Occipital lobe (tissue), 2 donors: Measurements from ENCODE around the gene SMPD3. TPM values are rescaled to one million over a fixed set of nuclear protein-coding genes. Genes with fewer than 3 reads are reported as not detected.

Source experiments
- DNase-seq: peaks from one replicate; lab custom pipeline; 2025; lab: John Stamatoyannopoulos, UW
- total RNA-seq: library from RNA; depleted of rRNA; stranded (reverse); fragments of >200 nt; gene quantifications from one replicate; pipeline ENCODE4 v1.2.3, GENCODE V29; 2014

The SMPD3 gene
- total RNA-seq, 1 donor from 2014 or later = 67.2 TPM

GRCh38 chr16:68404736-68405345 lies 43.5 kb downstream of the SMPD3 start:
- DNase-seq = no peak

GRCh38 chr16:68403704-68404103 lies 44.6 kb downstream of the SMPD3 start:
- DNase-seq = no peak

GRCh38 chr16:68403177-68403576 lies 45.1 kb downstream of the SMPD3 start:
- DNase-seq = no peak

GRCh38 chr16:68402748-68403040 lies 45.6 kb downstream of the SMPD3 start:
- no peak for DNase-seq

GRCh38 chr16:68401871-68402747 lies 46.2 kb downstream of the SMPD3 start:
- DNase-seq = no peak

GRCh38 chr16:68400924-68401460 lies 47.3 kb downstream of the SMPD3 start:
- no peak for DNase-seq

GRCh38 chr16:68400083-68400923 lies 48.0 kb downstream of the SMPD3 start:
- DNase-seq = no peak

- no peak for DNase-seq
Observed at GRCh38 chr16:68399456-68399855, 48.9 kb downstream of the SMPD3 start.

- DNase-seq = no peak
Observed at GRCh38 chr16:68397710-68398201, 50.6 kb downstream of the SMPD3 start.

- no peak for DNase-seq
Observed at GRCh38 chr16:68396481-68396880, 51.8 kb downstream of the SMPD3 start.

GRCh38 chr16:68395815-68396214 lies 52.5 kb downstream of the SMPD3 start:
- DNase-seq = no peak

GRCh38 chr16:68395167-68395786 lies 53.0 kb downstream of the SMPD3 start:
- no peak for DNase-seq

GRCh38 chr16:68393333-68393732 lies 55.0 kb downstream of the SMPD3 start:
- no peak for DNase-seq

- no peak for DNase-seq
Observed at GRCh38 chr16:68389750-68390371, 58.4 kb downstream of the SMPD3 start.

- no peak for DNase-seq
Observed at GRCh38 chr16:68389006-68389405, 59.3 kb downstream of the SMPD3 start.

GRCh38 chr16:68388124-68388523 lies 60.2 kb downstream of the SMPD3 start:
- DNase-seq = no peak

GRCh38 chr16:68387301-68387700 lies 61.0 kb downstream of the SMPD3 start:
- no peak for DNase-seq

- DNase-seq = no peak
Observed at GRCh38 chr16:68386628-68387027, 61.7 kb downstream of the SMPD3 start.

- no peak for DNase-seq
Observed at GRCh38 chr16:68385371-68385770, 62.9 kb downstream of the SMPD3 start.

GRCh38 chr16:68384288-68385161 lies 63.8 kb downstream of the SMPD3 start:
- no peak for DNase-seq
